ENCODE results near the gene MYOZ3.

Gene MYOZ3

GRCh38 chr5:150659360-150660107 lies 1.5 kb upstream of the MYOZ3 start:
- DNase-seq, result no peak

DNA sequence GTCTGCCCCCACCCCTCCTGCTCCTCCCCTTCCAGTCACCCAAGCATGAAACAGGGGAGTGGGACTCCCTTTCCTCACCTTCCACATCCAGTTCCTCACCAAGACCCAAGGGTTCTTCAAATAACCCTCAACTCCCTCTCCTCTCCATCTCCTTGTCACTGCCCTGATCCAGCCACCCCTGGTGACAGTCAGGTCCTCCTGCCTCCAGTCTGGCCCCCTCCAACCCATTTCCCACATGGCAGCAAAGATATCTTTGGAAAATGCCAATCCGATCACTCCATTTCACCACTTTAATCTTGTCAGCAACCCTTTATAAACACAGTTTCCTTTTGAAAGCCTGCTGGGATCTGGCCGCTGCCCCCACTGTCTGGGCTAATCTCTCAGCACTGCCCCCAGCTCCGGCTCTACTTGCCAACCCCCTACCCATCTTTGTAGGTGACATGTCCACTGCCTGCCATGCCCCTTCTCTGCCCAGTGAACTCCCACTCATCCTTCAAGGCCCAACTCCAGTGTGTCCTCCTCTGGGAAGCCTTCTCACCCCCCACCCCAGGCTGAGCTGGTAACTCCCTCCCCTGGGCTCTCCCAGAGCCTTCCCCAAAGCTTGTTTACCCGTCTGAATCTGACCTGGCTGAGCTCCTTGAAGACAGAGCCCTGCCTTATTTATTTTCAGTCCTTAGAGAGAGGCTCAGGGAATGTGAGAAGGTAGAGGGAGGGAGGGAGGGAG lies 781 bp upstream of the MYOZ3 start:
- no peak for DNase-seq

DNA sequence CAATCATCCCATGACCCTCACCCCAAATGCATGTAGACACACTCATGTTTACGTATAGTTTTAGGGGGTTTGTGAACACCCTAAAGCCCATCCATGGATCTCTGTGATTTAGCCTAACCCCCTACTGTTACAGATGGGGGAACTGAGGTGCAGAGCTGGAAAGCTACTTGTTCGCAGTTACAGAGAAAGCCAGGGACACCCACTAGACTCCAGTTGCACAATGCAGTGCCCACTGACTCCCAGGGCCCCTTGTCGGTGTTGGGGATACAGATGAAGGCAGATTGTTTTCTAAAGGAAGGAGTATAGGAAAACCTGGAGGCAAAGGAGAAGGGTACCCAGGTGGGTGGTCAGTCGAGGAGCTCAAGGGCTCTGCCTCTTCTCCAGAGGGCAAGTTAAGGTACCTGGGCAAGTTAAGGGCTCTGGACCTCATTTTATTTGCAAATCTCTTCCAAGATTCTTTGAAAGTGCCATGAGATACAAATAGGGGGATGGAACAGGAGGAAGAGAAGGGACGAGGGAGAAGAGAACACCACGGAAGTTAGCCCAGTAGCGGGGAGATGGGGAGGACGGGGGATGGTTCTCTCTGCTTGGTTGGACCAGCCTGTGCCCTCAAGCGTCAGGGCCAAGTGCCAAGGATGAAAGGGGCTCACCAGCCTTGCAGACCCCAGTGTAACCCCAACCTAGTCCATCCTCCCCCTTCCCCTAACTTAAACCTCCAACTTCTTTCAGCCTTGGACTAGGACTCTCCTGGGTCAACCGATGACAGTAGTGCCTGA lies 958 bp downstream of the MYOZ3 start:
- DNase-seq, result no peak

DNA sequence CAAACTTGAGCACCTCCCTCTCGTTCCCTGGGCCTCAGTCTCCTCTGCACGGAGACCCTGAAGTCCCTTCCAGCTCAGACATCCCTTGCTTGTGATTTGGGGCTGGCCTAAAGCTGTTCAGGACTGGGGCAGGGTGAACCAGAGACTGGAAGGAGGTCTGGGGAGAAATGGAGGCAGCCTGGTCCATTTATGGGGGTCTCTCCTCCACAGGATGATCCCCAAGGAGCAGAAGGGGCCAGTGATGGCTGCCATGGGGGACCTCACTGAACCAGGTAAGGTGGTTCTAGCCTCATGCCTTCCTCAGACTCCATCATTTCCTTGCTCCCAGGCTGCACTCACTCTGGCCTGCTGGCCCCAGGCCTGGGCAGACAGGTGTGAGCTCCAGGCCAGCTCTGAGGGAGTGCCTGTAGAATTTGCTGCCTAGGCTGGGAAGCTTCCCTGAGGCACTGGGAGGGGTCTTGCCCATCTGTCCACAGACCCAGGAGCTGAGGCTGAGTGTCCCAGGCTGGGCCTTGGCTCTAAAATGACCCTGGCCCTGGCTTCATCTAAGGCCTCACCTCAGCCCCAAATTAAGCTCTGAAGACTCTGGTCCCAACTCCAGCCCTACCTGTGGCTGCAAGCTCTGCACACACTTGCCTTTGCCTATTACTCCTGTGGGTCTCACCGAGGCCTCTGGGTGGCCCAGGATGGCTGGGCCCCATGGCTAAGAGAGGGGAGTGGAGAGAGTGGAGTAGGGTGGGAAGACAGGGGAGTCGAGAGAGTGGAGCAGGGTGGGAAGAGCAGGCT lies 1.9 kb downstream of the MYOZ3 start:
- no peak for DNase-seq

DNA sequence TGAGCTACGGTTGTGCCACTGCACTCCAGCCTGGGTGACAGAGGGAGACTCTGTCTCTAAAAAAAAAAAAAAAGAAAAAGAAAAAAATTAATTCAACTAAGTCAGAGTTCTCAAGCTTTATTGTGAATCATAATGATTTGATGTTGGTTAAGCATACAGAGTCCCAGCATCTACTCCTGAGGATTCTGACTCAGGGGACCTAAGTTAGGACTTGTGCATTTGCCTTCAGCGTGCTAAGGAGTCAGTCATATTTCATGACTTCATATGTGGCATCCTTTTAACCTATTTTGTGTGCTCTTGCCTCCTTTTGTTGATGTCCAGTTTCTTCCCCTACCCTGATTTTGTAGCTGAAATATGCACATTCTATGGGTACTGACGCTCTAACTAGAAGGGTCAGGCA lies 2.9 kb downstream of the MYOZ3 start:
- no peak for DNase-seq

DNA sequence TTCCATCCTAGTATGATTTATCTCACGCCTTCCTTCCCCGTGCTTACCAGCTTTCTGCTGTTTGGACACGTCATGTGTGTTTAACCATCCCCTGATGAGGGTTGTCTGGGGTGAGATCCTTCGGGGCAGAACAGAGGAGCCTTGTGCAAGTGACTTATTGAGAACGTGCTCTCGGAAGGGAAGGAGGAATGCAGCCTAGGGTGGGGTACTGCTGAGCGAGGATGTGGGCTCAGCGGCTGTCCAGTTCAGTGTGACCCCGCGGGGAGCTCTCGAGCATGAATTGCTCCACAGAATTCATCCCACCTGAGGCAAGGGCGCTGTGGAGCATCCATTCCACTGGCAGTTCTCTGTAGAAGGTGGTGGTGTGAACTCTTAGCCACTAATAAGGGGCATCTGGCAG lies 4.0 kb downstream of the MYOZ3 start:
- DNase-seq, result no peak

DNA sequence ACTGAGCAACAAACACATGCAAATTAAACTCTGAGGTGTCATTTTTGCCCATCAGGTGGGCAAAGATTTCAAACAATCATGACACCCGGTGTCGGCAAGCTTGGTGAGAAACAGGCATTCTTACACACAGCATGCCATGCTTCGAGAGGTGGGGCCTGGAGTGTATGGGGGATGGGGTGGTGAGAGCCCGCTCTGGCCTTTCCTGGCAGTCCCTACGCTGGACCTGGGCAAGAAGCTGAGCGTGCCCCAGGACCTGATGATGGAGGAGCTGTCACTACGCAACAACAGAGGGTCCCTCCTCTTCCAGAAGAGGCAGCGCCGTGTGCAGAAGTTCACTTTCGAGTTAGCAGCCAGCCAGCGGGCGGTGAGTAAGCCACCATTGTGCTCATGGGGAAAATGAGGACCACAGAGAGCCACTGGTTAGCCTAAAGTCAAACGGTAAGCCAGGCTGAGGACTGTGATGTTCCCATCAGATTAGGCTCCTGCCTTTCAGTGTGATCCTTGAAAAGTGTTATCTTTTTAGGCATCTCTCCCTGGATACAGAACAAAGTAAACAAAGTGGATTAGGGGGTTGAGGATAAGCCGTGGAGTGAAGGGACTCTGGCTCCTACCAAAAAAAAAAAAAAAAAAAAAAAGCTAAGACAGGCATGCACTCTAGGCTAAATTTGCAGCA lies 9.4 kb downstream of the MYOZ3 start:
- no peak for DNase-seq

GRCh38 chr5:150670948-150671310 lies 9.9 kb downstream of the MYOZ3 start:
- no peak for DNase-seq

GRCh38 chr5:150671509-150672236 lies 10.6 kb downstream of the MYOZ3 start:
- no peak for DNase-seq

- DNase-seq, result peak; percentile 77
These were observed 11.3 kb downstream of the MYOZ3 start for GRCh38 chr5:150672237-150672883.

DNA sequence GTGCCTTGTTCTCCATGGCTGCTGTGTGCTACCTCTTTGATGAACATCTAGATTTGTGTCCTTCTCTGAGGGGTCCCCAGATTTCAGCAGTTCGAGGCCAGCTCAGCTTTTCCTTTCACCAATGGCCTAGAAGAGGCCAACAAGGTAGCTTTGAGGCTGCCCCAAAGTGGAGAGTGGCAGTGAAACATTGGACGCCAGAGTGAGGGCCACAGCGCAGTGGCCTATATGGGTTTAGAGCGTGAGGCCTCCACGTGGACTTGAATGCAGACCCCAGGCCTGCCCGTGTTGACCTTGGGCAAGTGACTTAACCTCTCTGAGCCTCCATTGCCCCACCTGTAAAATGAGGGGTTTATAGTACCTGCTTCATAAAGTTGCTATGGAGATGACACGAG lies 11.8 kb downstream of the MYOZ3 start:
- DNase-seq, result no peak

GRCh38 chr5:150674341-150674821 lies 13.3 kb downstream of the MYOZ3 start:
- peak; percentile 90 for DNase-seq

- DNase-seq, result no peak
These were observed 14.0 kb downstream of the MYOZ3 start for GRCh38 chr5:150675069-150675468.

DNA sequence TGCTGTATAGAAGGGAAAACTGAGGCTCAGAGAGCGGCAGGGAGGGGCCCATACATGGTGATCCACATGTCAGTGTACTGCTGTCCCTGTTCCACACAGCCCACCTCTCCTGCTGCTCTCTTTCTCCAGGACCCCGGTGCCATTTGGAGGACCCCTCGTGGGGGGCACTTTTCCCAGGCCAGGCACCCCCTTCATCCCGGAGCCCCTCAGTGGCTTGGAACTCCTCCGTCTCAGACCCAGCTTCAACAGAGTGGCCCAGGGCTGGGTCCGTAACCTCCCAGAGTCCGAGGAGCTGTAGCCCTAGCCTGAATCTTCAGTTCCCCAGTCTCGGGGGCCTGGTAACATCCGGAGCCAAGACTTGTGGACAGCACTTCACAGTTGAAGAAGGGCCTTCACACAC lies 15.5 kb downstream of the MYOZ3 start:
- no peak for DNase-seq

DNA sequence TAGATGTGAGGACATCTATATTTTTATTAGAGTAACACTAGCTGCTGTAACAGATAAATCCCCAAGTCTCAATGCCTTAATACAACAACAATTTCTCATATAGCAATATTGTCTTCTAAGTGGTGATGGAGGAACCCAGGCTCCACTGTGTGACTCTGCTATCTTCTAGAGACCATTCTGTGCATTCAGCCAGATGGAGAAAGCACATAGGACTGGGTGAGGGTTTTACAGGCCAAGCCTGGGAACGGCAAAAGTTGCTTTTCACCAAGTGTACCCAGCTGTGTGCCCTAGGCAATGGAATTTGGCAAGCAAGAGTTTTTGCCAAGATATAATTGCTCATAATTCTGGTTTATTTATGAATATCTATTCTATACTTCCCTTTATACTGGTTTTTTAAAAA lies 28.1 kb downstream of the MYOZ3 start:
- DNase-seq, result no peak

GRCh38 chr5:150690760-150691159 lies 29.7 kb downstream of the MYOZ3 start:
- no peak for DNase-seq

- no peak for DNase-seq
These were observed 31.2 kb downstream of the MYOZ3 start for GRCh38 chr5:150692276-150692675.

- DNase-seq, result no peak
These were observed 33.6 kb downstream of the MYOZ3 start for GRCh38 chr5:150694612-150695011.

DNA sequence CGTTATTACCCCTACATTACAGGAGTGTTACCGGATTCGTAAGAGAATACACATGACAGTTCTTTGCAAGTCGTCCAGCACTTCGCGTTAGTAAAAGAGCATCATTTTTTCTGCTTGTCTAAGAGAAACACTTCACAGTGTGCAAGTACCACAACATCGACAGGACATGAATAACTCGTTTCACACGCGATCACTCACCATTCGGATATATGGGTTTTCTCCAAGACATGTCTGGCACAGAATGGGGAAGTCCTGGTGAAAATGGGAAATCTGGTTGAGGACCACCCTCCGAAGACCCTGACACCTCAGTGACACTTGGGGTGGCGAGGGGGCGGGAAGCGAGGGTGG lies 39.2 kb downstream of the MYOZ3 start:
- no peak for DNase-seq

GRCh38 chr5:150700594-150701377 lies 39.7 kb downstream of the MYOZ3 start, which contains the start of gene RBM22:
Gene RBM22, minus strand, starts transcription at chr5:150701062. Its CDS starts 77 bp downstream, at chr5:150700985.
- DNase-seq, result peak; percentile 94
